ENCODE data around the gene GSN. TPM values are rescaled to one million over a fixed set of nuclear protein-coding genes. Genes with fewer than 3 reads are reported as not detected.

GSN gene
- total RNA-seq, 1 experiment from 2014 or later: 229 TPM

- DNase-seq (ENCODE audit: low read depth): no peak
Observed at GRCh38 chr9:121303456-121304451, 35.8 kb downstream of the GSN start.

- no peak for DNase-seq (ENCODE audit: low read depth)
Observed at GRCh38 chr9:121304707-121305106, 36.7 kb downstream of the GSN start.

- DNase-seq (ENCODE audit: low read depth): no peak
Observed at GRCh38 chr9:121305269-121305994, 37.5 kb downstream of the GSN start.

DNA sequence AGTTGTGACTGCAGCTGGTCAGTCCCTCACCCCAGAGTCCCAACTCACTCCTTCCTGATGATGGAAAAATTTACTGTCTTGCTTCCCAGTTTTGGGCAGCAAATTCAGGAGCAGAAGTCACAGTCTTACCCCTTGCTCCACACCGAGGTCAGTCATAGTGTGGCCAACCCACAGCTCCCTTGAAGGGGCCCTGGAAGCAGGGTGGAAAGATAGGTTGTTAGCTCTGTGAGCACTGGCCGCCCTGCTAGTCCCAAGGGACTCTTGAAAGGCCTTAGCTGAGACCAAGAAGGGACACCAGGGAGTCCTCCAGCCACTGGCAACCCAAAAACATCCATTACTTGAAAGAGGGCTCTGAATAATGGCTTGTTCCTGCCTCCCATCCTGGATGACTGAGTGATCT is 40.0 kb downstream of the GSN start:
- DNase-seq (ENCODE audit: low read depth): no peak

- no peak for DNase-seq (ENCODE audit: low read depth)
Observed at GRCh38 chr9:121308765-121309164, 40.8 kb downstream of the GSN start.

DNA sequence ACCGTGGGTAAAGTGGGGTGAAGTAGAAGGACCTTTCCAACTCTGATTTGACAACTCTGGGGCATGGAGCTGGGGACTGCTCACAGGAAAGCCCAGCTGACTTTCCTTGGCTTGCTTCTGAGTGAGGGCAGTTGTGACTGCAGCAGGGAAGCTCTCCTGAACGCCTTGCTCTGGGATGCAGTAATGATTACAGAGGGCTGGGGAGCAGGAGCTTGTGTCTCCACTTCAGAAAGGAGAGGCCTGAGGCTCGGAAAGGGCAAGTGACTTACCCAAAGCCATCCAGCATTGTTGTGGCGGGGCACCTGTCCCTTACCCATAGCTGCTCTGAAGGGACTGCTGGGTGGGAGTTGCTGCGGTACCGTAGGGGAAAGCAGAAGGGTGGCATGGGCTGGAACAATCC is 41.2 kb downstream of the GSN start:
- DNase-seq (ENCODE audit: low read depth): no peak

DNA sequence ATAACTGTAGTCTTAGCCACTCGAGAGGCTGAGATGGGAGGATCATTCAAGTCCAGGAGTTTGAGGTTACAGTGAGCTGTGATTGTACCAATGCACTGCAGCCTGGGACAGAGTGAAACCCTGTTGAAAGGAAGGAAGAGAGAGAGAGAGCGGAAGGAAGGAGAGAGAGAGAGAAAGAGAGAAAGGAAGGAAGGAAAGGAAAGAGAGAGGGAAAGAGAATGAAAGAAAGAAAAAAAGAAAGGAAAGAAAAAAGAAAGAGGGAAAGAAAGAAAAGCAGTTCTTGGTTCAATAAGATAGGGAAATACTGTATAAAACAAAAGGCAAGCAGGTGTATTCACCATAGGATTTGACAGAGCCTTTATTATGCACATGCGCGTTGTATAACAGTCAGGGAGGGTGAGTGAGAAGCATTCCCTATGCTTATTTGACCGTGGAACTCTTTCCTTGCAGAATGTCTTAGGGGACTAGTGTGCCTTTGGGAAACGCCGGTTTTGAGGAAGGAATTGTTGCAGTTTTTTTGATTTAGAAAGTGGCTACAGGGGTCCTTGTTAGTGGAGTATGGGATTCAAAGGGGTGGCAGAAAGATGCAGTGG is 42.0 kb downstream of the GSN start:
- no peak for DNase-seq (ENCODE audit: low read depth)

DNA sequence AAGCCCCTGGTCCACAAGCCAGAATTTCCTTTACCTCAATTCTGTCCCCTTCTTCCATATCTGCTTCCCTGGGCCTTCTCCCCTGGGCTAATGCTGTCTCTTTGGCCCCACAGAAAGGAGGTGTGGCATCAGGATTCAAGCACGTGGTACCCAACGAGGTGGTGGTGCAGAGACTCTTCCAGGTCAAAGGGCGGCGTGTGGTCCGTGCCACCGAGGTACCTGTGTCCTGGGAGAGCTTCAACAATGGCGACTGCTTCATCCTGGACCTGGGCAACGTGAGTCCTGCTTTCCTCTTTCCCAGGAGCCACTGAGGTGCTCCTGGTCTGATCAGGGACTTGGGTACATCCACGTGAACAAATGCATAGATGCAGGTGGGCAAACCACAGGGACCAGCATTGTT is 42.6 kb downstream of the GSN start:
- no peak for DNase-seq (ENCODE audit: low read depth)

GRCh38 chr9:121312169-121312568 is 44.2 kb downstream of the GSN start:
- no peak for DNase-seq (ENCODE audit: low read depth)

DNA sequence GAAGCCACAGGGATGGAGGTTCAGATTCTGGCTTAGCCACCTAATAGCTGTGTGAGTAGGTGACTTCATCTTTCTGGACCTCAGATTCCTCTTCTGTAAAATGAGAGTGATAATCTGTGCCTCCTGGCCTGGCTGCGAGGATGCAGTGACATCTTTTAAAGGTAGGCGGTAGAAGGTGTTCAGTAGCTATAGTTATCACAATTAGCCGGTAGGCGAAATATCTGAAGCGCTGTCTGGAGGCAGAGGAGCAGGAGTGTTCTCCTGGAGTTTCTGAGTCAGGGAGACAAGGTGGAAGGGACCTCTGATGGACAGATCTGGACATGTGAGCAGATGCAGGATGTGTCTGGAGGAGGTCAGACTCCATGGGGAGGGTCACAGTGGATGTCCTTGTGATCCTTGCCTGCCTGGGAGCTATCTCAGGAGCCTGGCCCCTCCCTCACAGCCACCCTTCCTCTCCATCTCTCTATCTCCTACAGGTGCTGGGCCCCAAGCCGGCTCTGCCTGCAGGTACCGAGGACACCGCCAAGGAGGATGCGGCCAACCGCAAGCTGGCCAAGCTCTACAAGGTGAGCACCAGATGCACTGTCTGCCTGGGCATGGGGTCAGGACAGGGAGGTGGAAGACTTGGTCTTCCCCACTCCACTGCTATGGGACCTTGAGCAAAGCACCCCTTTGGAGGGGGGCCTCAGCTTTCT is 45.6 kb downstream of the GSN start:
- DNase-seq (ENCODE audit: low read depth): no peak

DNA sequence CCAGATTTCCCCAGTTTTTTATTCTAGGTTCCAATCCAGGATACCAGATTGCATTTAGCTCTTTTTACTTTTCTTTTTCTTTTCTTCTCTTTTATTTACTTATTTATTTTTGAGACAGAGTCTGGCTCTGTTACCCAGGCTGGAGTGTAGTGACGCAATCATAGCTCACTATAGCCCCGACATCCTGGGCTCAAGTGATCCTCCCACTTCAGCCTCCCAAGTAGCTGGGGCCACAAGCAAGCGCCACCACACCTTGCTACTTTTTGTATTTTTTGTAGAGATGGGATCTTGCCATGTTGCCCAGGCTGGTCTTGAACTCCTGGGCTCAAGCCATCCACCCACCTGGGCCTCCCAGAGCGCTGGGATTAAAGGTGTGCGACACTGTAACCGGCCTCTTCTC is 48.4 kb downstream of the GSN start:
- no peak for DNase-seq (ENCODE audit: low read depth)

GRCh38 chr9:121316852-121317373 is 49.0 kb downstream of the GSN start:
- DNase-seq (ENCODE audit: low read depth): no peak

DNA sequence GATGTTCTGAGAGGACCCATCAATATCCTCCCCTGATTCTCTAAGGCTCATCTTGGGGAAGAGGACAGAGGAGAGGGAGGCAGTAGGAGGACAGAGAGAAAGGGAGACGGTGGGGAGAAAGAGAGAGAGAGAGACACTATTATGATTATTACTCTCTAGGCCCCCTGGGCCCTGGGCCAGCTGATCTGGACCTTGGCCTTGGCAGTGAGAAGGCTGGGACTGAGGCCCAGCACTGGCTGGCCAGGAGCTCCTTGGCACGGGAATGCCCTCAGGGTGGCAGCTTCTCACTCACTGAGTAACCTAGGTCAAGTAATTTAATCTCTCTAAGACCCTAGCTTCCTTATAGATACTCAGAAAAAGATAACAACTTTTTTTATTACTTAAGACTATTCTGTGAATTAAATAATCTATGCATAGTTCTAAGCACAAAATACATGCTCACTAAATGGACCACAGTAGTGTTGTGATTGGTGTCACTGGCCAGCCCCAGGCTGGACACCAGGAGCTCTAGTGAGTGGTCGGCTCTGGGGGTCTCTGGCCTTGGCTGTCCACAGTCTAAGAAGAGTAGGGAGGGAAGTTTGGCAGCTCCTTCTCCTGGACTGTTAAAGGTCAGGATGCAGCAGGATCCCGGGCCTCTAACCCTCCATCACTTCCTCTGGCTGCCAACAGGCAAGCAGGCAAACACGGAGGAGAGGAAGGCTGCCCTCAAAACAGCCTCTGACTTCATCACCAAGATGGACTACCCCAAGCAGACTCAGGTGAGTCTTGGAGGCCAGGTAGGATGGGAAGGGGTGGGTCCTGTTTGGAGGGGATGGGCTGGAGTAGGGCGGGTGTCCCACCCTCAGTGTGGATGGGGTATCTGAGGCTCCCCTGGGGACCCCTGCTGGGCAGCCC is 50.0 kb downstream of the GSN start:
- DNase-seq (ENCODE audit: low read depth): peak; percentile 16

GRCh38 chr9:121318631-121319382 is 50.8 kb downstream of the GSN start:
- no peak for DNase-seq (ENCODE audit: low read depth)

GRCh38 chr9:121319383-121319780 is 51.4 kb downstream of the GSN start:
- no peak for DNase-seq (ENCODE audit: low read depth)

GRCh38 chr9:121321016-121321503 is 53.1 kb downstream of the GSN start:
- DNase-seq (ENCODE audit: low read depth): peak; percentile 48

GRCh38 chr9:121322037-121322736 is 54.2 kb downstream of the GSN start:
- DNase-seq (ENCODE audit: low read depth): peak; percentile 77

DNA sequence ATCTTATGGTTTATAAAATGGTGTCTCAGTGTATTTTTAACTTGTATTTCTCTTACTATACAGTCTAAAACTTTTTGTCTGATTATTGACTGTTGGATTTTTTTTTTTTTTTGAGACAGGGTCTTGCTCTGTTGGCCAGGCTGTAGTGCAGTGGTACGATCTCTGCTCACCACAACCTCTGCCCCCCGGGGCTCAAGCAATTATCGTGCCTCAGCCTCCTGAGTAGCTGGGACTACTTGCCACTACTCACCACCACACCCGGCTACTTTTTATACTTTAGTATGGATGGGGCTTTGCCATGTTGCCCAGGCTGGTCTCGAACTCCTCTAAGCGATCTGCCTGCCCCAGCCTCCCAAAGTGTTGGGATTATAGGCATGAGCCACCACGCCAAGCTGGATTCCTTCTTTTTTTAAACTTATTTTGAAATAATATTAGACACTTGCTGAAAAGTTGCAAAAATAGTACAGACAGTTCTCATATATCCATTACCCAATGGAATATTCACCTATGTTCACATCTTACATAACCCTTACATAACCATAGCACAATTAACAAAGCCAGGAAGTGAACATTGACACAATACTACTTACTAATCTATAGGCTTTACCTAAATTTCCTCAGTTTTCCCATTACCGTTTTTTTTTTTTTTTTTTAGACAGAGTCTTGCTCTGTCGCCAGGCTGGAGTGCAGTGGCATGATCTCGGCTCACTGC is 54.9 kb downstream of the GSN start:
- no peak for DNase-seq (ENCODE audit: low read depth)
